Caco-2 (cell line): ENCODE measurements around the gene IGDCC3. TPM values are rescaled to one million over a fixed set of nuclear protein-coding genes. Genes with fewer than 3 reads are reported as not detected.
A peak's percentile ranks its signal among the peaks of the same experiment; 100 is the strongest.
"Not testable (repeated sequence)": the region's sequence is repeated elsewhere in the genome, so short reads cannot be mapped to it uniquely, and the experiment has no call there.

Experiments
- BruUV-seq: library from RNA; stranded (reverse); fragments of 400-500 nt; replicated peaks from 2 replicates; lab custom pipeline; 2021; lab: Mats Ljungman, UMichigan
- CTCF ChIA-PET: fragments of 300-600 bp; sonication (Branson Sonifier 250); formaldehyde crosslinking; loops from one replicate; lab custom pipeline; 2022; ENCODE audit warnings: antibody characterized with exemption; lab: Charles Lee
- POLR2A ChIA-PET: fragments of 300-600 bp; sonication (Branson Sonifier 250); formaldehyde crosslinking; loops from one replicate; lab custom pipeline; 2022; ENCODE audit warnings: antibody characterized with exemption; lab: Charles Lee
- DNase-seq, 2 experiments: peaks; one replicate each; pipeline versions ENCODE4 v3.0.0 to v3.0.0-alpha.2; 2020 to 2022
- H3K27me3 ChIP-seq: replicated peaks from 2 replicates; pipeline ENCODE4 v1.6.0; 2011; ENCODE audit warnings: low read length; ENCODE audit not compliant: control insufficient read depth, insufficient read depth
- H3K36me3 ChIP-seq: 2 replicates; pipeline ENCODE4 v1.5.1; 2011; ENCODE audit warnings: low read length; ENCODE audit not compliant: control insufficient read depth, insufficient read depth
- H3K4me1 ChIP-seq: fragments of 250-450 bp; sonication (Bioruptor Pico); 2 replicates; pipeline ENCODE4 v1.5.1; 2020; ENCODE audit warnings: mild to moderate bottlenecking
- H3K4me3 ChIP-seq: 2 replicates; pipeline ENCODE4 v1.5.1; 2011; ENCODE audit warnings: low read depth, mild to moderate bottlenecking, control low read depth, low read length
- H3K9me3 ChIP-seq: fragments of 250-450 bp; sonication (Bioruptor Pico); 2 replicates; pipeline ENCODE4 v1.5.1; 2020; ENCODE audit warnings: mild to moderate bottlenecking, moderate library complexity
- H3K27ac Mint-ChIP-seq: one replicate; pipeline ENCODE4 v1.8.0; 2022; ENCODE audit warnings: mixed read lengths; ENCODE audit not compliant: unreplicated experiment
- H3K27me3 Mint-ChIP-seq: one replicate; pipeline ENCODE4 v1.8.0; 2022; ENCODE audit warnings: mixed read lengths; ENCODE audit not compliant: insufficient read depth, unreplicated experiment
- H3K36me3 Mint-ChIP-seq: one replicate; pipeline ENCODE4 v1.8.0; 2022; ENCODE audit warnings: mild to moderate bottlenecking, mixed read lengths; ENCODE audit not compliant: insufficient read depth, unreplicated experiment
- H3K4me1 Mint-ChIP-seq: one replicate; pipeline ENCODE4 v1.8.0; 2022; ENCODE audit warnings: low read depth, mixed read lengths; ENCODE audit not compliant: unreplicated experiment
- H3K4me3 Mint-ChIP-seq: one replicate; pipeline ENCODE4 v1.8.0; 2022; ENCODE audit warnings: mild to moderate bottlenecking, moderate library complexity, mixed read lengths; ENCODE audit not compliant: unreplicated experiment
- H3K9me3 Mint-ChIP-seq: one replicate; pipeline ENCODE4 v1.8.0; 2022; ENCODE audit warnings: mixed read lengths; ENCODE audit not compliant: unreplicated experiment
- intact Hi-C: fragments of 100-400 bp; cut with micrococcal nuclease; formaldehyde crosslinking; loops from one replicate; pipeline ENCODE4 v1.10.0; 2022; ENCODE audit not compliant: unreplicated experiment
- total RNA-seq: library from RNA; stranded (reverse); gene quantifications from 2 replicates; pipeline ENCODE4 v1.2.3, GENCODE V29; 2022
- TF ChIP-seq, protein P1 (sequence below), 2 experiments: fragments of 200-600 bp in 1 of 2; IDR thresholded peaks; 1 replicate in 1 of 2; 2 replicates in 1 of 2; pipeline versions ENCODE4 v1.5.1 to v1.8.0; 2011 to 2022; ENCODE audit warnings: antibody characterized with exemption in 1 of 2, control low read depth in 1 of 2, inconsistent platforms in 1 of 2, low read depth in 1 of 2, low read length in 1 of 2, mild to moderate bottlenecking in 1 of 2, moderate library complexity in 1 of 2; ENCODE audit not compliant: insufficient read depth in 1 of 2, severe bottlenecking in 1 of 2, unreplicated experiment in 1 of 2

The IGDCC3 gene
- total RNA-seq, 1 experiment from 2014 or later, result 51.2 TPM

DNA sequence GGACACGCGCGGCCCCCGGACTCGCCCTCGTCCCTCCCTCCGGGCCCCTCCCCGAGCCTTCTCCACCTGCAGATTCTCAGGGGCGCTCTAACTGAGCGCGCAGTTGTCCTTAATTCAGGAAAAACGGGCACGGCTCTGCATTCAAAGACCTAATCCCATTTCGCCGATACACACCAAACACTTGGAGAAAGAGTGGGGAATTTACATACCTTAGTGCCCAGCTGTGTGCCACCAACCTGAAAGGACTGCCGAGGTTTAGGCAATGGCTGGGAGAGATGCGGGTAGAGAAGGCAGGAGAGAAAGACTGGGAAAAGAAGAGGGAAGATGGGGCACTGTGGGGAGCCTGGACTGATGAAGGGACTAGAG lies 21.8 kb downstream of the IGDCC3 start:
- intact Hi-C loops, result loop anchor here (2.0 kb wide), 2 partner anchors 29 to 37 kb away; no protein-coding TSS in a partner anchor
- Histone ChIP-seq H3K4me3 (peak overlapping the region; percentile 85), H3K9me3 (no peaks in the 10 kb centered on the region), H3K36me3 (no peaks in the 10 kb centered on the region; the same call in 1 of the 2 replicates), H3K4me1 (peaks cover 19% of the 10 kb centered on the region), H3K27me3 (no peaks in the 10 kb centered on the region)
- TF ChIP-seq, protein P1, sequence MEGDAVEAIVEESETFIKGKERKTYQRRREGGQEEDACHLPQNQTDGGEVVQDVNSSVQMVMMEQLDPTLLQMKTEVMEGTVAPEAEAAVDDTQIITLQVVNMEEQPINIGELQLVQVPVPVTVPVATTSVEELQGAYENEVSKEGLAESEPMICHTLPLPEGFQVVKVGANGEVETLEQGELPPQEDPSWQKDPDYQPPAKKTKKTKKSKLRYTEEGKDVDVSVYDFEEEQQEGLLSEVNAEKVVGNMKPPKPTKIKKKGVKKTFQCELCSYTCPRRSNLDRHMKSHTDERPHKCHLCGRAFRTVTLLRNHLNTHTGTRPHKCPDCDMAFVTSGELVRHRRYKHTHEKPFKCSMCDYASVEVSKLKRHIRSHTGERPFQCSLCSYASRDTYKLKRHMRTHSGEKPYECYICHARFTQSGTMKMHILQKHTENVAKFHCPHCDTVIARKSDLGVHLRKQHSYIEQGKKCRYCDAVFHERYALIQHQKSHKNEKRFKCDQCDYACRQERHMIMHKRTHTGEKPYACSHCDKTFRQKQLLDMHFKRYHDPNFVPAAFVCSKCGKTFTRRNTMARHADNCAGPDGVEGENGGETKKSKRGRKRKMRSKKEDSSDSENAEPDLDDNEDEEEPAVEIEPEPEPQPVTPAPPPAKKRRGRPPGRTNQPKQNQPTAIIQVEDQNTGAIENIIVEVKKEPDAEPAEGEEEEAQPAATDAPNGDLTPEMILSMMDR (IDR thresholded peaks at IDR 0.05; ENCODE audit: insufficient read depth in 1 of 2, low read depth in 1 of 2, low read length in 1 of 2, severe bottlenecking in 1 of 2, unreplicated experiment in 1 of 2), result peak in 1 of 2 experiments; percentile 21
- peaks cover 17% of the 10 kb centered on the region for H3K4me1 Mint-ChIP-seq
- peak overlapping the region; percentile 86 for H3K27ac Mint-ChIP-seq
- ChIA-PET POLR2A (interaction anchor here (0.6 to 1.9 kb wide), 2 partner anchors 12 to 22 kb away, joined by 3 to 6 read pairs; no protein-coding TSS in a partner anchor), CTCF (no interaction called here)
- BruUV-seq, result TSS peak; percentile 69
- H3K4me3 Mint-ChIP-seq, result peak overlapping the region; percentile 75
- H3K27me3 Mint-ChIP-seq, result no peaks in the 10 kb centered on the region
- DNase-seq, result no peak
- peaks cover 6% of the 10 kb centered on the region for H3K36me3 Mint-ChIP-seq
- H3K9me3 Mint-ChIP-seq, result no peaks in the 10 kb centered on the region

DNA sequence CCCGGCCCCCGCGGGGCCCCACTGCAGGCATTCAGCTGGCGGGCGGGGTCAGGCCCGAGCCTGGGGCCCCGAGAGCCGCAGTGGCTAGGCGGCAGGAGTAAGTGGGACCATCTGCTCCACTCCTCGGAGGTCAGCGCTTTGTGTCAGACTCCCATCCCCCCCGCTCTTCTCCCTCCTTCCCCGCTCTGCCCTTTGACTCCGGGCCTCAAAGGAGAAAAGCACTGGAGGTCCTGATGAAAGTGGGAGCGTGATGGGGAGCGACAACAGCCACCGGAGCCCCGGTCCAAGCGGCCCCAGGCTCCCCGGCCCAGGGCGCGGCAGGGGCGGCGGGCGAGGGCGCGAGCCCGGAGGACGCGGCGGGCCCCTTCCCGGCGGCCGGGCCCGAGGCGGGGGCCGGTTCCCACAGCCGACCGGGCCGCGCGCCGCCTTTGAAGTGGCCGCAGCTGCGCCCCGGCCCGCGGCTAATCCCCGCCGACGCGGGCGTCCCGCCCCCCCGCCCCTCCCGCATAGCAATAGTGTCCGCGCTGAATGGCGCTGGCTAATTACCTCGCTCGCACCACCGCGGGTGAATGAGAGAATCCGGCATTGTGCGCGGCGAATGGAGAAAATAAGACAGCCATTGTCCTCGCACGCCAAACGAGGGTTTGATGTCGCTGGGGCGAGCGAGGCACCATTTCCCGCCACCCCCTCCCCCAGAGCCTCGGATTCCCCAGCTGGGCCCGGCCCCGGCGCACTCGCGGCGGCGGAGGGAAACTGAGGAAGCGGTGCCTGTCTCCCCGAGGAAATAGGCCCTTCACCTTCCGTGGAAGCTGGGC lies 22.4 kb downstream of the IGDCC3 start:
- Histone ChIP-seq H3K4me3 (peak overlapping the region; percentile 85), H3K36me3 (no peaks in the 10 kb centered on the region; the same call in 1 of the 2 replicates), H3K9me3 (no peaks in the 10 kb centered on the region), H3K27me3 (no peaks in the 10 kb centered on the region), H3K4me1 (peaks cover 20% of the 10 kb centered on the region)
- peaks cover 6% of the 10 kb centered on the region for H3K36me3 Mint-ChIP-seq
- DNase-seq, result peak; percentile 74 to 77
- intact Hi-C loops, result loop anchor here (2.0 kb wide), 2 partner anchors 29 to 37 kb away; no protein-coding TSS in a partner anchor
- TF ChIP-seq, protein P1 (IDR thresholded peaks at IDR 0.05; ENCODE audit: insufficient read depth in 1 of 2, low read depth in 1 of 2, low read length in 1 of 2, severe bottlenecking in 1 of 2, unreplicated experiment in 1 of 2), result no peak
- ChIA-PET CTCF (no interaction called here), POLR2A (interaction anchor here (0.6 to 1.9 kb wide), 3 partner anchors 13 to 51 kb away, joined by 3 to 6 read pairs (median 3); partner anchors contain the start of gene RNU5B-1)
- no peaks in the 10 kb centered on the region for H3K9me3 Mint-ChIP-seq
- H3K4me3 Mint-ChIP-seq, result peak overlapping the region; percentile 75
- H3K4me1 Mint-ChIP-seq, result peaks cover 17% of the 10 kb centered on the region
- H3K27me3 Mint-ChIP-seq, result no peaks in the 10 kb centered on the region
- H3K27ac Mint-ChIP-seq, result peak overlapping the region; percentile 86
- BruUV-seq, result no TSS peak

DNA sequence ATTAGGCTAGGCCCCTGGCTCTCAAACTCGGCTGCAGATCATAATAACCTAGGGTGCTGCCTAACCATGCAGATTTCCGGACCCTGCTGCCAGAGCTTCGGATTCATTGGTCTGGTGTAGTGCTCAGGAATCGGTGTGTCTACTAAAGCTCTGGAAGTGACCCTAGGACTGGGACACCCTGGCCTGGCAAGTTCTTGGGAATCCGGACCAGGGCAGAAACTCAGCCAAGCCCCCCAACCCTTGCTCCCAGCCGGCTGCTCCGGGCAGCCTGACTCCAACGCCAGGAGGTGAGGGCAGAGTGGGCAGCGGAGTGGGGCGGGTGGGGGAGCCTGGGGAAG lies 23.0 kb downstream of the IGDCC3 start:
- DNase-seq, result no peak
- H3K27me3 Mint-ChIP-seq, result no peaks in the 10 kb centered on the region
- H3K27ac Mint-ChIP-seq, result peak overlapping the region; percentile 11
- Histone ChIP-seq H3K36me3 (no peaks in the 10 kb centered on the region; the same call in 1 of the 2 replicates), H3K4me1 (peaks cover 20% of the 10 kb centered on the region), H3K27me3 (no peaks in the 10 kb centered on the region), H3K9me3 (no peaks in the 10 kb centered on the region), H3K4me3 (peak overlapping the region; percentile 85)
- intact Hi-C loops, result loop anchor here (1.0 to 2.0 kb wide), 3 partner anchors 10 to 36 kb away; no protein-coding TSS in a partner anchor
- CTCF ChIA-PET, result no interaction called here
- POLR2A ChIA-PET, result interaction anchor here (0.6 to 1.9 kb wide), 4 partner anchors 20 to 221 kb away, joined by 3 to 6 read pairs (median 3); partner anchors contain the start of gene RNU5B-1
- peaks cover 6% of the 10 kb centered on the region for H3K36me3 Mint-ChIP-seq
- peak overlapping the region; percentile 75 for H3K4me3 Mint-ChIP-seq
- BruUV-seq, result no TSS peak
- peaks cover 17% of the 10 kb centered on the region for H3K4me1 Mint-ChIP-seq
- H3K9me3 Mint-ChIP-seq, result no peaks in the 10 kb centered on the region
- TF ChIP-seq, protein P1 (IDR thresholded peaks at IDR 0.05; ENCODE audit: insufficient read depth in 1 of 2, low read depth in 1 of 2, low read length in 1 of 2, severe bottlenecking in 1 of 2, unreplicated experiment in 1 of 2), result no peak

DNA sequence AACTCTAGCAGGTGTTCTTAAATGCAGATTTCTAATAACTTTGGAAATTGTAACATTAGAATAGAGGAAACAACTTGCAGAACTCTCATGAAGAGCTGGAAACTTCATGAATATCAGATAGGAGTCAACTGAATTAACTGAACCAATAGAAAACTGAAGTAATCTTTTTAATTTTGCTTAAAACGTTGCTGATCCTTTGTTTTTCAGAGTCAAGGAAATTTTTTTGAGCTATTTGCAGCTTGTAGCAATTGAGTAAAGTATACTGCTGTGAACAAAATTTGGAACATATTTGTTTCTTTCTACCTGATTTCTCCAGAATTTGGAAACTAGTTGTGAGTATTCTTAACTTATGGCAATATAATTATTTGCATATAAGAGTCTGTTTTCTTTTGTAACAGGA lies 25.8 kb downstream of the IGDCC3 start:
- H3K4me3 ChIP-seq, intact Hi-C loops, H3K9me3 ChIP-seq, H3K27ac Mint-ChIP-seq, H3K4me3 Mint-ChIP-seq, H3K27me3 Mint-ChIP-seq, CTCF ChIA-PET, BruUV-seq, H3K36me3 ChIP-seq, H3K27me3 ChIP-seq, H3K9me3 Mint-ChIP-seq, DNase-seq: not testable (repeated sequence)
- POLR2A ChIA-PET, result interaction anchor here (0.5 kb wide), 1 partner anchor 168 kb away, joined by 3 read pairs; no protein-coding TSS in a partner anchor
- peaks cover 20% of the 10 kb centered on the region for H3K4me1 ChIP-seq
- Mint-ChIP-seq H3K36me3 (peaks cover 18% of the 10 kb centered on the region), H3K4me1 (peaks cover 17% of the 10 kb centered on the region)
